GM18858 (cell line): ENCODE measurements around the gene HNF1B.

ENCODE experiments used
- ATAC-seq: cut with Tn5 transposase; IDR thresholded peaks from one replicate; pipeline ENCODE4 v1.9.1; 2021; ENCODE audit not compliant: unreplicated experiment

HNF1B gene

DNA sequence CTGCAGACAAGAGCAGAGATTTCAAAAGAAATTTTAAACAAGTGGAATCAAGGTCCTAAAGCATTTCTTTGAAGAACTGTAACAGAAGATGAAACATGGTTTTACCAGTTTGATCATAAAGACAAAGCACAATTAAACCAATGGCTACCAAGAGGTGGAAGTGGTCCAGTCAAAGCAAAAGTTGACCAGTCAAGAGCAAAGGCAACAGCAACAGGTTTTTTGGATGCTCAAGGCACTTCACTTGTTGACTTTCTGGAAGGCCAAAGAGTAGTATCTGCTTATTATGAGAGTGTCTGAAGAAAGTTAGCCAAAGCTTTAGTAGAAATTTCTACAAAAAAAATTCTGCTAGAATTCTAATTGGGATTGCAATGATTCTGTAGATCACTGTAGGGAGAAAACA, 106.9 kb downstream of the HNF1B start:
- ATAC-seq: no peak
